Osteocyte (in vitro differentiated cells): ENCODE measurements around the gene DNM1. TPM values are rescaled to one million over a fixed set of nuclear protein-coding genes. Genes with fewer than 3 reads are reported as not detected.

ENCODE experiments used
- DNase-seq: peaks from one replicate; pipeline ENCODE4 v3.0.0; 2021; ENCODE audit warnings: mixed read lengths; ENCODE audit not compliant: unreplicated experiment; ENCODE audit errors: extremely low spot score
- H3K27ac Mint-ChIP-seq: one replicate; pipeline ENCODE4 v1.8.0; 2021; ENCODE audit warnings: mild to moderate bottlenecking, mixed read lengths; ENCODE audit not compliant: unreplicated experiment
- H3K27me3 Mint-ChIP-seq: one replicate; pipeline ENCODE4 v1.8.0; 2021; ENCODE audit warnings: mixed read lengths; ENCODE audit not compliant: unreplicated experiment
- H3K36me3 Mint-ChIP-seq: one replicate; pipeline ENCODE4 v1.8.0; 2021; ENCODE audit warnings: mixed read lengths; ENCODE audit not compliant: unreplicated experiment
- H3K4me1 Mint-ChIP-seq: one replicate; pipeline ENCODE4 v1.8.0; 2021; ENCODE audit warnings: mixed read lengths; ENCODE audit not compliant: unreplicated experiment
- H3K4me3 Mint-ChIP-seq: one replicate; pipeline ENCODE4 v1.8.0; 2021; ENCODE audit warnings: mild to moderate bottlenecking, moderate library complexity, mixed read lengths; ENCODE audit not compliant: unreplicated experiment
- H3K9me3 Mint-ChIP-seq: one replicate; pipeline ENCODE4 v1.8.0; 2021; ENCODE audit warnings: mixed read lengths; ENCODE audit not compliant: unreplicated experiment
- CTCF ChIP-seq: fragments of 200-600 bp; sonication (generic); IDR thresholded peaks from 2 replicates; pipeline ENCODE4 v1.5.0; 2021; ENCODE audit warnings: antibody characterized with exemption, mild to moderate bottlenecking, moderate library complexity
- total RNA-seq: library from RNA; stranded (reverse); gene quantifications from 2 replicates; pipeline ENCODE4 v1.2.1, GENCODE V29; 2021

Gene DNM1
- total RNA-seq, 1 donor from 2014 or later = 45.4 TPM

- Mint-ChIP-seq H3K9me3 (no peaks in the 10 kb centered on the region), H3K27ac (no peak overlapping the region), H3K4me3 (no peak overlapping the region), H3K4me1 (peaks cover 12% of the 10 kb centered on the region), H3K36me3 (peaks cover 20% of the 10 kb centered on the region), H3K27me3 (no peaks in the 10 kb centered on the region)
- no peak for DNase-seq
- TF ChIP-seq CTCF = no peak
These were observed 40.1 kb upstream of the DNM1 start for GRCh38 chr9:128163027-128163515.

- no peak overlapping the region for H3K27ac Mint-ChIP-seq
- TF ChIP-seq CTCF = no peak
- no peak overlapping the region for H3K4me3 Mint-ChIP-seq
- peaks cover 22% of the 10 kb centered on the region for H3K36me3 Mint-ChIP-seq
- no peaks in the 10 kb centered on the region for H3K9me3 Mint-ChIP-seq
- no peaks in the 10 kb centered on the region for H3K27me3 Mint-ChIP-seq
- DNase-seq = no peak
- H3K4me1 Mint-ChIP-seq = peaks cover 12% of the 10 kb centered on the region
These were observed 39.5 kb upstream of the DNM1 start for GRCh38 chr9:128163523-128164306.

GRCh38 chr9:128164307-128164885 lies 38.8 kb upstream of the DNM1 start:
- peaks cover 12% of the 10 kb centered on the region for H3K4me1 Mint-ChIP-seq
- H3K9me3 Mint-ChIP-seq = no peaks in the 10 kb centered on the region
- H3K4me3 Mint-ChIP-seq = no peak overlapping the region
- H3K36me3 Mint-ChIP-seq = peaks cover 28% of the 10 kb centered on the region
- no peak for TF ChIP-seq CTCF
- no peaks in the 10 kb centered on the region for H3K27me3 Mint-ChIP-seq
- no peak overlapping the region for H3K27ac Mint-ChIP-seq
- no peak for DNase-seq

GRCh38 chr9:128166169-128166568 lies 37.0 kb upstream of the DNM1 start:
- no peak overlapping the region for H3K4me3 Mint-ChIP-seq
- no peak for DNase-seq

More at GRCh38 chr9:128166169-128166568, 37.0 kb upstream of the DNM1 start:
- no peak for TF ChIP-seq CTCF
- no peaks in the 10 kb centered on the region for H3K27me3 Mint-ChIP-seq
- H3K36me3 Mint-ChIP-seq = peaks cover 35% of the 10 kb centered on the region
- H3K4me1 Mint-ChIP-seq = peaks cover 8% of the 10 kb centered on the region
- H3K27ac Mint-ChIP-seq = no peak overlapping the region
- no peaks in the 10 kb centered on the region for H3K9me3 Mint-ChIP-seq
